ENCODE results near the gene MAGI2. TPM values are rescaled to one million over a fixed set of nuclear protein-coding genes. Genes with fewer than 3 reads are reported as not detected.
"Not testable (repeated sequence)": the region's sequence is repeated elsewhere in the genome, so short reads cannot be mapped to it uniquely, and the experiment has no call there.

The MAGI2 gene
- total RNA-seq, 1 experiment from 2014 or later, result 0.84 TPM

DNA sequence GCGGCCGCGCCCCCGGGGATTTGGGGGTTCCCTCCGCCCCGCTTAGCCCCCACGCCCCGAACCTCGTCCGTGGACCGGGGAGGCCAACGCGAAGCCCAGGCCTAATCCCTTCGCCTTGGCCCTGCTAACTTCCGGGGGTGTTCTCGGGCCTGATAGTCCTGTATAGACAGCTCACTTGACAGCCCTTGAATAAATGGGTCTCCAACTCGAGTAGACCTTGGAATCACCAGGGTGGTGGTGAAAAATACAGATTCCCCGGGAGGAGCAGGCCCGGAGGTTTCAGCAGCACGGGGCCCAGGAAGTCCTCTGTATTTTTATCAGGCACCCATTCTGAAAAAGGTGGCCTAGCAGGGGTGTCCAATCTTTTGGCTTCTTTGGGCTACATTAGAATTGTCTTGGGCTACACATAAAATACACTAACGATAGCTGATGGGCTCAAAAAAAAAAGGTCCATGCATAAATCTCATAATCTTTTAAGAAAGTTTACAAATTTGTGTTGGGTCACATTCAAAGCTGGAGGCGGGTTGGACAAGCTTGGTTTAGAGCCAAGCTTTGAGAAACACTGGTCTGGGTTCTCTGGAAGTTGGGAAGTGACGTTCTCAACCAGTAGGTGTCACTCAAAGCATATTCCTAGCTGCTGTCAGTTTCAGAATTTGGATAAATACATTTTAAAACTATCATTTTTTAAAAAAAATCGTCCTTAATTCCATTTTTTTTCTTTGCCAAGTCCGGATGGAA, 1433.2 kb downstream of the MAGI2 start:
- DNase-seq (ENCODE audit: low read depth), result peak; percentile 58
- in situ Hi-C loops (cut with HindIII; ENCODE audit: low pct_unique_long_range_greater_than_20kb, low sequenced_read_pairs), result no loop called here

DNA sequence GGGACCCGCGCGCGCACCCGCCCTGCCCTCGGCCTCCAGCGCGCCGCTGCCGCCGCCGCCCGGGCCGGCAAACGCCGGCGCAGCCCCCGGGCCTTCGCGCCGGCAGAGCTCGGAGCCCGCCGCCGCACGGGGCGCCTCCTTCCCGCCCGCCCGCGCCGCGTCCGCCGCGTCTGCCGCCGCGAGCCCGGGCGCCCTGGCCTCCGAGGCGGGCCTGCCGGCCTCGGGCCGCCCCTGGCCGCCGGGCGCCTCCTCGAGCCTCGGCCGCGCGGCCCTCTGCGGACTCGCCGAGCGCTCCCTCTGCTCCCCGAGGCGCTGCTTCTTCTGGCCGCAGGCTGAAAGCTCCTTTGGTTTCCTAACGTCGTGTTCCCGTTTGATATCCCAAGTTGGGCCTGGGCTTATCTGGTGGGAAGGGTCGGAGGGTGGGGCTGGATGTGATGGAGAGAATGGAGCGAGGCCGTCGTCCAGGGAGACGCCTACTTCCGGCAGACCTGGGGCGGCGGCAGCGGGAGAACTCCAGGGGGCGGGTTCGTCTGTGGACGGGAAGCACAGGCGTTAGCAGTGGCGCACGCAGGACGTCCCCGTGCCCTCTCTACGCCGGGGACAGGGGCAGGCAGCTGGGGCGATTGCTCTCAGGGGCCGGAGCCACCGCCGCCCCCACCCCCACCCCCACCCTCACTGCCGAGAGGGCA, 1433.9 kb downstream of the MAGI2 start:
- peak; percentile 83 for DNase-seq (ENCODE audit: low read depth)
- in situ Hi-C loops (cut with HindIII; ENCODE audit: low pct_unique_long_range_greater_than_20kb, low sequenced_read_pairs), result no loop called here

DNA sequence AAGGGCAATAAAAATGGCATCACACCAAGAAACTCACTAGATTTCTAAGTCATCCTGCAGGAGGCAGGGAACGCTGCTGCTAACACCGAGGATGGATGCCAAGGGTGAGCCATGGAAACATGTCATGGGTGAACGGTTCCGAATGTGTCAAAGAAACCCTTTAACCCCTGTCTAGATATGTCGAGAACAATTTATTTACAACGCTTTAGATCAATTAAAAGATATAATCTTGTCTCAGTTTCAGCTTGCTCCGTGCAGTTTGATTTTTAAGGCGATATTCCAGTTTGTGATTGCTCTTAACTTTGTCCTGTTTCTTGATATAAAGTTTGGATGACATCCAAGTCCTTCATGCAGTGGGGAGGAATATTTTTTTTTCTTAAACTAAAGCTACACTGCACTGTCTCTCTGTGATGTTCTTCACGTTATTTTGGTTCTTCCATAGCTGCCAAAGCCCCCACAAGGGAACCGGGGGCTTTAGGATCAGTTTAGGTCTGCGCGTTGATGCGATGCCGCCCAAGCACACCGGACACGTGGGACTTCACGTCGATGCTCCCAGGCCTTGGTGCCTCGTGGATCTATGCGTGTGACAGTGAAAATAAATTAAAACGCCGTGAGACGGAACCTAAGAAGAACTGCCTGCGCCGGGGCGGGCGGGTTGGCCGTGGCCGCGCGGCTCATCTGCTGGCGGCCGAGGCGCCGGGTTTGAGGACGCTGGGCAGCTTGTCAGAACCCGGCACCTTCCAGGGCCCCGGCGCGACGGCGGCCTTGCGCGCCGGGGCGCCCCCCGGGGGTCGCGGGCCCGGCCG, 1434.6 kb downstream of the MAGI2 start:
- in situ Hi-C loops (cut with HindIII; ENCODE audit: low pct_unique_long_range_greater_than_20kb, low sequenced_read_pairs), result no loop called here
- DNase-seq (ENCODE audit: low read depth), result peak; percentile 51

DNA sequence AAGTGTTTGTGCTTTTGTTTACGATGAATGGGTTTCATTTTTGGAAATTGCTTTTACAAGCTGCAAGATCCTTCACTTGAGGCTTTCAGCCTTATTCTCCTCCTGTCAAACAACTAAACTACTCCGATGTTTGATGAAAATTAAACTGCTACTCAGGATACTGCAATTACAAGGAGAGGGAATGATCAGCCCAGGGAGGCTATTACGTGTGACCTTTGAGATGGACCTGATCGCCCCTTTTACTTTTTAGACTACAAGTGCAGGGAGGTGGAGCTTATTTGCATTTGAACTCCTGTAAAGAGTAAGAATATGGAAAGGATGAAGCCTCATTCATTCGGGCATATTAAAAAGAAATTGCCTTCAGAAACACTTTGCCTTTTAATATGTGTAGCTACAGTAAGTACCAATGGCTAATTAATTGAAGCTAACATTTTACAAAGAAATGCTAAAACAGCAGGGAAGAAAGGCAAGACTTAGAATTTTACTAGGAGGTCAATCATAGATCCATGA, 1435.8 kb downstream of the MAGI2 start:
- DNase-seq (ENCODE audit: low read depth), result no peak
- in situ Hi-C loops (cut with HindIII; ENCODE audit: low pct_unique_long_range_greater_than_20kb, low sequenced_read_pairs), result no loop called here

DNA sequence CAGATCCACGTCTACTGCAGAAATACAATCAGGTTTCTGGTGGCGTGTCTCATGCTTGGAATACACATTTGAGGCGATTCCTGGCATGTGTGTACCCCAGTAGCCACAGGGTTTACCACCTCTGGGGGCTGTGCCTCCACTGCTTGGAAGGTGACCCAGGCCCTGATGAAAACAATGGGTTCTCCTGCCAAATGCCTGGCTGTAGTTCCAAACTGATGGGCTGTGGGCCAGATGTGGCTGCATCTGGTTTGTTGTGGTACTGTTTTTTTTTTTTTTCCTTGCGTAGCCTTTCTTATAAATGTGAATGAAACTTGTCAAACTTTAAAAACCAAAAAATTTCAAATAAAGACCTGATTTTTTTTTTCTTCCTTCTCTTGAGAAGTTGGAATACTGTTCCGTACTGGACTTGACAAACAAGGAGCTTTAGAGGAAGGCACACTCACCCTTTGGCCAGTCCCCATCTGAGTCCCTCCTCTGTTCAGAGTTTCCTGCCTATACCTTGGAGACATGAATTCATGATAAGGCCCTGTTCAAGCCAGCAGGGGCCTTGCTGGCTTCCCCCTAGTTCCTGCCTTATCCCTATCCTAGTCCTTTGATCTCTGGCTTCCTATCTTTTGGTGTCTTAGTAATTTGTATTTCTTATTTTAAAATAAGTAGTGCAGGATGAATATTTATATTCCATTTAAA, 1437.8 kb downstream of the MAGI2 start:
- DNase-seq (ENCODE audit: low read depth), result no peak
- in situ Hi-C loops (cut with HindIII; ENCODE audit: low pct_unique_long_range_greater_than_20kb, low sequenced_read_pairs), result no loop called here

GRCh38 chr7:78014401-78014800, 1439.1 kb downstream of the MAGI2 start:
- no peak for DNase-seq (ENCODE audit: low read depth)
- in situ Hi-C loops (cut with HindIII; ENCODE audit: low pct_unique_long_range_greater_than_20kb, low sequenced_read_pairs), result no loop called here

GRCh38 chr7:78013386-78013785, 1440.1 kb downstream of the MAGI2 start:
- DNase-seq (ENCODE audit: low read depth), result no peak
- in situ Hi-C loops (cut with HindIII; ENCODE audit: low pct_unique_long_range_greater_than_20kb, low sequenced_read_pairs), result no loop called here

DNA sequence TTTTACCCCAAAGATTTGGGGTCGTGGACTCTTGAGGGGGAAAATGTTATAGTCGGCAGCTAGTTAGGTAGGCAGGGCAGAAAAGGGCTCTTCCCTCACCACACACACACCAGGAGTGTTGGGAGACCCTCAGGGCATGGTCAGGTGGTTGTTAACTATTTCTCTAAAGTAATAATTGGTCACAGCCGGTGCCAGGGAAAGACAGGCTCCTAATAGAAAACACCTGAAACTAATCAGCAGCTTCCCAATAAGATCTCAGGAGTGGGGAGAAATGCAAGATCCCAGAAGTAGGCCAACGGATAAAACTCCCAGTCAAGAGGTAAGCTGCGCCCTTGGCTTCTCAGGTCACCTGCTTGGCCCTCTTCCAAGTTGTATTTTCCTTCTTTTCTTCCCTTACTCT, 1441.8 kb downstream of the MAGI2 start:
- no peak for DNase-seq (ENCODE audit: low read depth)
- in situ Hi-C loops (cut with HindIII; ENCODE audit: low pct_unique_long_range_greater_than_20kb, low sequenced_read_pairs), result no loop called here

- in situ Hi-C loops (cut with HindIII; ENCODE audit: low pct_unique_long_range_greater_than_20kb, low sequenced_read_pairs), result no loop called here
- no peak for DNase-seq (ENCODE audit: low read depth)
These were observed 1446.2 kb downstream of the MAGI2 start for GRCh38 chr7:78007231-78007630.

- in situ Hi-C loops (cut with HindIII; ENCODE audit: low pct_unique_long_range_greater_than_20kb, low sequenced_read_pairs), result no loop called here
- DNase-seq (ENCODE audit: low read depth), result no peak
These were observed 1447.3 kb downstream of the MAGI2 start for GRCh38 chr7:78006063-78006755.

DNA sequence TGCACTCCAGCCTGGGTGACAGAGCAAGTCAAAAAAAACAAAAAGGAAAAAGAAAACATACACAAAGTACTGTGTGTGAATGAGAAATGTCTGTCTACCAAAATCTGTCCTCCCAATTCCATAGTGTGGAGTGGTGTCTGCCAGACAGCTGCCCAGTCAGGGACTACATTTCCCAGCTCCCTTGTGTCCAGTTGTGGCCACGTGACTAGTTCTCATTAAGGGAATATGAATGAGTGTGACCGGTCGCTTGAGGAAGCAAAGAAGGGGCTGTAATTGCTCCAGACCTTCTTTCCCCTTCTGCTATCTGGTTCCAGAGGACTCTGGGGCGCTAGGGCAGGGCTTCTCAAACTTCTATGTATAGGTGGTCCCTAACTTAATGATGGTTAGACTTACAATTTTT, 1450.8 kb downstream of the MAGI2 start:
- in situ Hi-C loops (cut with HindIII; ENCODE audit: low pct_unique_long_range_greater_than_20kb, low sequenced_read_pairs), result no loop called here
- DNase-seq (ENCODE audit: low read depth), result no peak

DNA sequence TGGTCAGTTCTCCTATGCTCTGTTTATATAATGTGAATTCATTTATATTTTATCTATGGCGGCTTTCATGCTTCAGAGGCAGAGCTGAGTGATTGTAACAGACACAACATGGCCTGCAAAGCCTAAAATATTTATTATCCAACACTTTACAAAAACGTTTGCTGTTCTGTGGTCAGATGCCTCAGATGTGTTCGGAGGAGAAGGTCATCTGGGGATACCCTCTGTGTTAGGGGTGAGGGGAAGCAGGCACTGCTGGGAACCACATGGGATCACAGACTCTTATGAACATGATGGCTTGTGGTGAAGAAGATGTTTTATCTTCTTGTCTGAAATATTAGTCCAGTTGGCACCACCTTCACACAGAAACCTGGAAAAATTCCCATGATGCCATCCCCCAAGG, 1451.4 kb downstream of the MAGI2 start:
- in situ Hi-C loops (cut with HindIII; ENCODE audit: low pct_unique_long_range_greater_than_20kb, low sequenced_read_pairs), result no loop called here
- no peak for DNase-seq (ENCODE audit: low read depth)

DNA sequence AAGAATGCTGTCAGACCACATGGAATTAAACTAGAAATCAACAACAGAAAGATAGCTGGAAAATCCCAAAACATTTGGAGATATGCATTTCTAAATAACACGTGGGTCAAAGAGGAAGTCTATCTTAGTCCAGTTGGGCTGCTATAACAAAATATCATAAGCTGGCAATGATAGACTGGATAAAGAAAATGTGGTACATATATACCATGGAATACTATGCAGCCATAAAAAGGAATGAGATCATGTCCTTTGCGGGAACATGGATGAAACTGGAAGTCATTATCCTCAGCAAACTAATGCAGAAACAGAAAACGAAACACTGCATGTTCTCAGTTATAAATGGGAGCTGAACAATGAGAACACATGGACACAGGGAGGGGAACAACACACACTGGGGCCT, 1454.3 kb downstream of the MAGI2 start:
- DNase-seq (ENCODE audit: low read depth); in situ Hi-C loops (cut with HindIII; ENCODE audit: low pct_unique_long_range_greater_than_20kb, low sequenced_read_pairs): not testable (repeated sequence)

- in situ Hi-C loops (cut with HindIII; ENCODE audit: low pct_unique_long_range_greater_than_20kb, low sequenced_read_pairs), result no loop called here
- DNase-seq (ENCODE audit: low read depth), result no peak
These were observed 1457.8 kb downstream of the MAGI2 start for GRCh38 chr7:77995717-77996116.

DNA sequence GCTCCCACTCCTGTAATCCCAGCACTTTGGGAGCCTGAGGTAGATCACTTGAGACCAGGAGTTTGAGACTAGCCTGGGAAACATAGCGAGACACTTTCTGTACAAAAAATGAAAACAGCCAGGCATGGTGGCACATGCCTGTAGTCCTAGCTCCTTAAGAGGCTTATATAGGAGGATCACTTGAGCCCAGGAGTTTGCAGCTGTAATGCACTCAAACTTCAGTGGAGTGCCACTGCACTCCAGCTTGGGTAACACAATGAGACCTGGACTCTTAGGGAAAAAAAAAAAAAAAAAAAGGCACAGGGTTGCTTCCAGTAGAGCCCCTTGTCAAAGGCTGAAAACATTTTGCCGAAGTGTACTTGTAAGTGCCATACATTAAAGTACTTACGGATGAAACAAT, 1459.6 kb downstream of the MAGI2 start:
- DNase-seq (ENCODE audit: low read depth), result no peak
- in situ Hi-C loops (cut with HindIII; ENCODE audit: low pct_unique_long_range_greater_than_20kb, low sequenced_read_pairs), result no loop called here

DNA sequence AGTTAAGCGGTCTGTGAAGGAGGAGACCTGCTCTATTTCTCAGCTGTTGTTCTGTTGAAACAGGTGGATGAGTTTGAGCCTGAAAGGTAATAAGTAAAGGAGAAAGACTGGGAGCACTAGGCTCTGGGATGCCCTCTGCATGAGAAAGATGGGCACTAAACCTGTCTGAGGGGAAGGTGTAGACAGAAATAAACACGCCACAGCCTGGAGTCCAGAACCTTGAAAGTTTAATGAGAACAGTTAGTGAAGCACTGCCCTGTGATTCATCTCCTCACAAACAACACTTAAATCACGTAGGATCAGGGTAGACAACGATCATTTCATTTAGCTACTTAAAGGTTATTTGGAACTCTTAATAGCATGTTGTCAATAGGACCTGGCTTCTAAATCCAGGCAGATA, 1461.8 kb downstream of the MAGI2 start:
- in situ Hi-C loops (cut with HindIII; ENCODE audit: low pct_unique_long_range_greater_than_20kb, low sequenced_read_pairs), result no loop called here
- DNase-seq (ENCODE audit: low read depth), result no peak

DNA sequence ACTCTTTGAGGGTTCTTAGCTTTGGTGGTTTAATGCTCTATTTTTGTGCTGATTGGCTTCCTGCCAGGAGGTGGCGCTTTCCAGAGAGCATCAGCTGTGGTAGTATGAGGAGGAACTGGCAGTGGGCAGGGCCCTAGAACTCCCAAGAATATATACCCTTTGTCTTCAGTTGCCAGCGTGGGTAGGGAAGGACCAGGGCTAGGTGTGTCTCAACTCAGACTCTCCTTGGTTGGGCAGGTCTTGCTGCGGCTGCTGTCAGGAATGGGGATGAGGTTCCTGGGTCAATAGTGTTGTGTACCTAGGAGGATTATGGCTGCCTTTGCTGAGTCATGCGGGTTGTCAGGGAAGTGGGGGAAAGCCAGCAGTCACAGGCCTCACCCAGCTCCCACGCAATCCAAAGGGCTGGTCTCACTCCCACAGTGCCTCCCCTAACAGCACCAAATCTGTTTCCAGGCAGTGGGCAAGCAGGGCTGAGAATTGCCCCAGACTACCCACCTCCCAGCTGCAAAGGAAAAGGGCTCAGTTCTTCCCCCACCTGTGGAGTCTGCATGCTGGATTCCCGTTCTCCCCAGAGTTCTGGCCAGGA, 1463.4 kb downstream of the MAGI2 start:
- peak; percentile 2 for DNase-seq (ENCODE audit: low read depth)
- in situ Hi-C loops (cut with HindIII; ENCODE audit: low pct_unique_long_range_greater_than_20kb, low sequenced_read_pairs), result no loop called here

- in situ Hi-C loops (cut with HindIII; ENCODE audit: low pct_unique_long_range_greater_than_20kb, low sequenced_read_pairs), result no loop called here
These were observed 1467.5 kb downstream of the MAGI2 start for GRCh38 chr7:77985974-77986339.

More at GRCh38 chr7:77985974-77986339, 1467.5 kb downstream of the MAGI2 start:
- no peak for DNase-seq (ENCODE audit: low read depth)
